CD14-positive monocyte (primary cell): ENCODE measurements around the gene EXTL2. TPM values are rescaled to one million over a fixed set of nuclear protein-coding genes. Genes with fewer than 3 reads are reported as not detected.

Source experiments
- polyA plus RNA-seq, 3 donors: library from polyadenylated mRNA; depleted of rRNA in 1 of 3; unstranded in 2 of 3; stranded (reverse) in 1 of 3; fragments of 300-500 nt in 2 of 3; fragments of >200 nt in 1 of 3; fragmentation: Illumina TruSeq in 2 of 3; gene quantifications; 1 replicate in 2 of 3; 2 replicates in 1 of 3; pipeline ENCODE4 v1.2.3, GENCODE V29; 2012 to 2021

The EXTL2 gene
- polyA plus RNA-seq, 3 donors, result 0.89 to 1.2 (median 0.92) TPM

Other genes starting within 250 kb of the EXTL2 start
- not detected for gene VCAM1, start 175.1 kb downstream of the EXTL2 start, polyA plus RNA-seq
- gene SLC30A7, start 1.2 kb upstream of the EXTL2 start, polyA plus RNA-seq, result 10 to 100 TPM in 2 of 3 donors, 1 to 10 TPM in 1; 9.2 to 23.3 (median 17.6) TPM
- 10 to 100 TPM; 10.3 to 14.3 (median 12.0) TPM for gene DPH5, start 130.9 kb upstream of the EXTL2 start, polyA plus RNA-seq